Stomach (tissue), 9 donors: ENCODE results near the gene SOX10. TPM values are rescaled to one million over a fixed set of nuclear protein-coding genes. Genes with fewer than 3 reads are reported as not detected.

Experiments used
- DNase-seq, 2 donors: peaks; one replicate each; pipeline versions ENCODE4 v3.0.0 to v3.0.0-alpha.2; 2013 to 2019
- H3K27ac ChIP-seq, 5 donors: fragments of 200-600 bp in 4 of 5; sonication (generic) in 4 of 5; one replicate each; pipeline ENCODE4 v1.5.1; 2013 to 2019; ENCODE audit warnings: mild to moderate bottlenecking in 1 of 5, moderate library complexity in 1 of 5
- H3K27me3 ChIP-seq, 3 donors: fragments of 200-600 bp; sonication (generic); one replicate each; pipeline ENCODE4 v1.5.1; 2017 to 2019; ENCODE audit warnings: mixed run types in 1 of 3
- H3K36me3 ChIP-seq, 4 donors: fragments of 200-600 bp; sonication (generic); 1 replicate in 3 of 4; 2 replicates in 1 of 4; pipeline ENCODE4 v1.5.1; 2016 to 2019
- H3K4me1 ChIP-seq, 4 donors: fragments of 200-600 bp; sonication (generic); one replicate each; pipeline ENCODE4 v1.5.1; 2016 to 2019
- H3K4me3 ChIP-seq, 4 donors: fragments of 200-600 bp; sonication (generic) in 3 of 4; one replicate each; pipeline ENCODE4 v1.5.1; 2016 to 2019; ENCODE audit warnings: mild to moderate bottlenecking in 1 of 4
- H3K9me3 ChIP-seq, 4 donors: fragments of 200-600 bp; sonication (generic); one replicate each; pipeline ENCODE4 v1.5.1; 2016 to 2019
- EP300 ChIP-seq: sonication (generic); formaldehyde crosslinking; IDR thresholded peaks from one replicate; pipeline ENCODE4 v1.6.1; 2017; ENCODE audit warnings: antibody characterized with exemption
- POLR2A ChIP-seq, 4 donors: fragments of 450-650 bp; IDR thresholded peaks; one replicate each; pipeline ENCODE4 v1.6.1; 2016; ENCODE audit warnings: antibody characterized with exemption in 4 of 4, control low read depth in 2 of 4, mild to moderate bottlenecking in 1 of 4, moderate library complexity in 1 of 4
- POLR2AphosphoS5 ChIP-seq, 3 donors: sonication (generic); formaldehyde crosslinking; IDR thresholded peaks; one replicate each; pipeline ENCODE4 v1.6.1; 2016; ENCODE audit warnings: antibody characterized with exemption in 3 of 3
- WGBS, 5 donors: extraction: QIAGEN DNeasy Blood & Tissue Kit in 3 of 5; methylation state at CpG; one replicate each; pipeline versions ENCODE4 v1.1.5 to v1.1.7; 2013 to 2018; 5-methylcytosine and 5-hydroxymethylcytosine counted together
- intact Hi-C: fragments of 100-400 bp; cut with DNase I; formaldehyde crosslinking; loops from one replicate; pipeline ENCODE4 v1.15.1; 2023; ENCODE audit warnings: low total_unique reads
- polyA plus RNA-seq, 3 donors: library from polyadenylated mRNA; stranded (reverse); fragments of 200-250 nt; gene quantifications; one replicate each; pipeline ENCODE4 v1.2.3, GENCODE V29; 2013
- total RNA-seq, 5 donors: library from RNA; depleted of rRNA; stranded (reverse); fragments of >200 nt; gene quantifications; one replicate each; pipeline versions ENCODE4 v1.1.0 to v1.2.3, GENCODE V29; 2014 to 2016
- TF ChIP-seq, protein P1 (sequence below), 7 experiments: fragments of 450-650 bp in 4 of 7; fragments of 200-600 bp in 3 of 7; sonication (generic) in 3 of 7; IDR thresholded peaks; one replicate each; pipeline ENCODE4 v1.5.1; 2016 to 2019; ENCODE audit warnings: antibody characterized with exemption in 7 of 7, control low read depth in 2 of 7, mild to moderate bottlenecking in 1 of 7
- donor health status: healthy with polysubstance abuse.
- donor health status: Bipolar disorder and iron deficiency.
- donor health status: healthy.

The SOX10 gene
- total and polyA plus RNA-seq, 8 donors: 1.7 to 4.9 (median 3.0) TPM; not detected in 2

DNA sequence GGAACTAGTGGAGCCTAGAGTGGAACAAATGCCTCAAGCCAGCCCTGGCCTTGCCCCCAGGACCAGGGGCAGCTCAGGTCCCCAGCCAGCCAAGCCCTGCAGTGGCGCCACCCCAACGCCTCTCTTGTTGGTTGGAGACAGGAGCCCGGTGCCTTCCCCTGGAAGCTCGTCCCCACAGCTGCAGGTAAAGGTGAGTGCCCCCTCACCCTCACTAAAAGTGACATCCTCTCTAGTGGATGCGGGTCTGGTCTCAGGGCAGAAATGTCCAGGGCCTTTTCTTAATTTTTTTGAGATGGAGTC lies 56.8 kb downstream of the SOX10 start:
- WGBS, 5 donors: 82 to 95% (median 86%) methylated on average over 5 of the region's 5 CpGs
- intact Hi-C loops: no loop called here
- H3K36me3 ChIP-seq: peaks cover 55 to 92% (median 88%) of the 10 kb centered on the region in 4 donors
- H3K4me3 ChIP-seq: no peak overlapping the region
- peak overlapping the region; percentile 19 to 81 (median 76) for H3K27ac ChIP-seq
- no peaks in the 10 kb centered on the region for H3K9me3 ChIP-seq
- DNase-seq: no peak
- H3K4me1 ChIP-seq: peaks cover 49 to 89% (median 82%) of the 10 kb centered on the region in 4 donors
- no peak for TF ChIP-seq EP300
- TF ChIP-seq, protein P1, sequence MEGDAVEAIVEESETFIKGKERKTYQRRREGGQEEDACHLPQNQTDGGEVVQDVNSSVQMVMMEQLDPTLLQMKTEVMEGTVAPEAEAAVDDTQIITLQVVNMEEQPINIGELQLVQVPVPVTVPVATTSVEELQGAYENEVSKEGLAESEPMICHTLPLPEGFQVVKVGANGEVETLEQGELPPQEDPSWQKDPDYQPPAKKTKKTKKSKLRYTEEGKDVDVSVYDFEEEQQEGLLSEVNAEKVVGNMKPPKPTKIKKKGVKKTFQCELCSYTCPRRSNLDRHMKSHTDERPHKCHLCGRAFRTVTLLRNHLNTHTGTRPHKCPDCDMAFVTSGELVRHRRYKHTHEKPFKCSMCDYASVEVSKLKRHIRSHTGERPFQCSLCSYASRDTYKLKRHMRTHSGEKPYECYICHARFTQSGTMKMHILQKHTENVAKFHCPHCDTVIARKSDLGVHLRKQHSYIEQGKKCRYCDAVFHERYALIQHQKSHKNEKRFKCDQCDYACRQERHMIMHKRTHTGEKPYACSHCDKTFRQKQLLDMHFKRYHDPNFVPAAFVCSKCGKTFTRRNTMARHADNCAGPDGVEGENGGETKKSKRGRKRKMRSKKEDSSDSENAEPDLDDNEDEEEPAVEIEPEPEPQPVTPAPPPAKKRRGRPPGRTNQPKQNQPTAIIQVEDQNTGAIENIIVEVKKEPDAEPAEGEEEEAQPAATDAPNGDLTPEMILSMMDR (IDR thresholded peaks at IDR 0.05): no peak
- TF ChIP-seq POLR2AphosphoS5 (IDR thresholded peaks at IDR 0.05): no peak
- no peaks in the 10 kb centered on the region for H3K27me3 ChIP-seq

DNA sequence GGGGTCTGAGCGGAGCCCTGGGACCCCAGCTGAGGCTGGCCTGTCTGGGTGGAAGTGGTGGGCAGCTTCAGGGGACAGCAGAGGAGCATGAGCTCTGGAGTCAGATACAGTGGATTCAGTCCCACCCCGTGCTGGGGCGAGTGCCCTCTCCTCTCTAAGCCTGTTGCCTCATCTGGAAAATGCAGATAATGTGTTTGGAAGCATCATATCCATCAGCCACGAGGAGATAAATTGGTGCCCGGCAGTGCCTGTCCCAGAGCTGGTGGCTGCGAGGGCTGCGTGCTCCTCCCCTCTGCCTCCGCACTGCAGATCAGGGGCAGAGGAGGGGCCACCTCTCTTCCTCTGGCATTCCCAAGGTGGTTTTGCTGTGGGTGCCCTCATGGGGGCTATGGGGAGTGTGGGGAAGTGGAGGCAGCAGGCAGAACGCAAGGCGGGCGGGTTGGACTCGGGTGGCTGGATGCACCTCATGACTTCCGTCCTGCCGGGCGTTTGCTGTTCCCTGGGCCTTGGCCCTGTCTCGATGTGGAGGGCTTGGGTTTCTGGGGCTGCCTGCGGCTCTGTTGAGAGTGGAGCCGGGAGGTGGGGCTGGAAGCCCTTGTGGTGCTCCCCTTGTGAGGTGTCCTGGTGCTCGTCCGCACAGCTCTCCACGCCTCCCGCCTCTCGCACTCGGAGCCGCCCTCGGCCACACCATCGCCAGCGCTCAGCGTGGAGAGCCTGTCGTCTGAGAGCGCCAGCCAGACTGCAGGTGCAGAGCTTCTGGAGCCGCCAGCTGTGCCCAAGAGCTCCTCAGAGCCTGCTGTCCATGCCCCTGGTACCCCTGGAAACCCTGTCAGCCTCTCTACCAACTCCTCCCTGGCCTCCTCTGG lies 57.4 kb downstream of the SOX10 start:
- H3K36me3 ChIP-seq: peaks cover 55 to 90% (median 86%) of the 10 kb centered on the region in 4 donors
- peaks cover 47 to 86% (median 76%) of the 10 kb centered on the region in 4 donors for H3K4me1 ChIP-seq
- no peaks in the 10 kb centered on the region for H3K27me3 ChIP-seq
- H3K27ac ChIP-seq: peak overlapping the region; percentile 33 to 81 (median 76)
- peak overlapping the region in 3 of 4 donors; percentile 13 to 33 (median 22) for H3K4me3 ChIP-seq
- intact Hi-C loops: no loop called here
- TF ChIP-seq EP300 (no peak), POLR2AphosphoS5 (IDR thresholded peaks at IDR 0.05) (no peak), POLR2A (IDR thresholded peaks at IDR 0.05) (no peak)
- TF ChIP-seq, protein P1 (IDR thresholded peaks at IDR 0.05): no peak
- WGBS, 5 donors: 77 to 90% (median 80%) methylated on average over 19 to 32 of the region's 32 CpGs
- H3K9me3 ChIP-seq: no peaks in the 10 kb centered on the region
- DNase-seq: no peak

DNA sequence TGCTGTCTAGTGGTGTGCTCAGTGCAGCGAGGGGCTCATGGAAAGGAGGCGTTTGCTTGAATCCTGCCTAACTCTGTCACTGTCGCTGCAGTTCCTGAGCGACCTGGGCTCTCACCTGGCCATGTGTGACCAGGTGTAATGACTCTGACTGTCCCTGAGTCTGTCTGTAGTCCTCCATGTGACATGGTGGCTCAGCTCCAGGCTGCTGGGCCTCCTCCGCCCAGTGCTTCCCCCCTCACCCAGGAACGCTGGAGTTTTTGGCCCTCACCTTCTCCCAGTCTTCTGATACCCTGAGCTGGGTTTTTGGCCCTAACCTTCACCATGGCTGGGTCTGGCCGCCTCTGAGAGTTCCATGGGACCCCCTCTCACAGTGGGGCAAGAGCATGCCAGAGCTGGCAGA lies 58.0 kb downstream of the SOX10 start:
- Histone ChIP-seq H3K4me3 (peak overlapping the region in 3 of 4 donors; percentile 13 to 33 (median 22)), H3K9me3 (no peaks in the 10 kb centered on the region), H3K27me3 (no peaks in the 10 kb centered on the region), H3K27ac (peak overlapping the region; percentile 33 to 81 (median 76)), H3K4me1 (peaks cover 43 to 86% (median 69%) of the 10 kb centered on the region in 4 donors), H3K36me3 (peaks cover 48 to 90% (median 86%) of the 10 kb centered on the region in 4 donors)
- TF ChIP-seq POLR2A (IDR thresholded peaks at IDR 0.05): no peak
- no peak for TF ChIP-seq EP300
- no peak for TF ChIP-seq POLR2AphosphoS5 (IDR thresholded peaks at IDR 0.05)
- TF ChIP-seq, protein P1 (IDR thresholded peaks at IDR 0.05): no peak
- DNase-seq: peak in 1 of 2 donors; percentile 62
- 57 to 83% (median 71%) methylated on average over 1 to 7 of the region's 7 CpGs for WGBS, 5 donors
- intact Hi-C loops: no loop called here

GRCh38 chr22:37925767-37926166 lies 58.6 kb downstream of the SOX10 start:
- H3K27ac ChIP-seq: peak overlapping the region; percentile 61 to 81 (median 76)
- H3K36me3 ChIP-seq: peaks cover 48 to 94% (median 91%) of the 10 kb centered on the region in 4 donors
- 57 to 81% (median 73%) methylated on average over 12 to 15 of the region's 15 CpGs for WGBS, 5 donors
- peaks cover 38 to 81% (median 64%) of the 10 kb centered on the region in 4 donors for H3K4me1 ChIP-seq
- no peak for DNase-seq
- no peaks in the 10 kb centered on the region for H3K9me3 ChIP-seq
- intact Hi-C loops: no loop called here
- TF ChIP-seq, protein P1 (IDR thresholded peaks at IDR 0.05): no peak
- TF ChIP-seq POLR2A (IDR thresholded peaks at IDR 0.05) (no peak), POLR2AphosphoS5 (IDR thresholded peaks at IDR 0.05) (no peak), EP300 (no peak)
- peak overlapping the region; percentile 13 to 33 (median 18) for H3K4me3 ChIP-seq
- no peaks in the 10 kb centered on the region for H3K27me3 ChIP-seq
